ENCODE measurements around the gene PCBD2.

- TF ChIP-seq CTCF (IDR thresholded peaks at IDR 0.05), result no peak
- TF ChIP-seq POLR2A (IDR thresholded peaks at IDR 0.05; ENCODE audit: low read length), result no peak
Observed at GRCh38 chr5:134918861-134919260, 13.9 kb downstream of the PCBD2 start.

All from A549 (cell line).